ENCODE measurements around the gene ENAM. TPM values are rescaled to one million over a fixed set of nuclear protein-coding genes. Genes with fewer than 3 reads are reported as not detected.
"Not testable (repeated sequence)": the region's sequence is repeated elsewhere in the genome, so short reads cannot be mapped to it uniquely, and the experiment has no call there.

Gene ENAM
- polyA plus RNA-seq, 1 donor (not counting 4 experiments of a cell fraction or from before 2014, with no cell fraction given) = not detected

- no peaks in the 10 kb centered on the region for H3K27me3 ChIP-seq (ENCODE audit: control insufficient read depth, extremely low read depth, insufficient read depth, low read length)
- no peaks in the 10 kb centered on the region for H3K4me1 ChIP-seq (ENCODE audit: control insufficient read depth, extremely low read depth, insufficient read depth, low read length)
- H3K79me2 ChIP-seq (ENCODE audit: control insufficient read depth, insufficient read depth, low read length) = no peaks in the 10 kb centered on the region
- FAIRE-seq = no peak
- no peak overlapping the region for H3K4me3 ChIP-seq (ENCODE audit: control insufficient read depth in 2 of 3, extremely low read depth in 1 of 3, insufficient read depth in 2 of 3, low read depth in 1 of 3, low read length in 3 of 3)
- H3K27ac ChIP-seq (ENCODE audit: control insufficient read depth, insufficient read depth, low read length) = no peak overlapping the region
- no peak overlapping the region for H2AFZ ChIP-seq (ENCODE audit: control insufficient read depth, low read length)
- no peaks in the 10 kb centered on the region for H3K9me1 ChIP-seq (ENCODE audit: control insufficient read depth, extremely low read depth, insufficient read depth, low read length)
- dilution Hi-C loops (cut with MboI; ENCODE audit: extremely low pct_ligation_motif_present, low sequenced_read_pairs) = no loop called here
- H3K4me2 ChIP-seq (ENCODE audit: control insufficient read depth, extremely low read depth, insufficient read depth, low read depth, low read length) = no peak overlapping the region
- no peak for TF ChIP-seq EZH2 (IDR thresholded peaks at IDR 0.05; ENCODE audit: low read length)
- TF ChIP-seq, protein P1, sequence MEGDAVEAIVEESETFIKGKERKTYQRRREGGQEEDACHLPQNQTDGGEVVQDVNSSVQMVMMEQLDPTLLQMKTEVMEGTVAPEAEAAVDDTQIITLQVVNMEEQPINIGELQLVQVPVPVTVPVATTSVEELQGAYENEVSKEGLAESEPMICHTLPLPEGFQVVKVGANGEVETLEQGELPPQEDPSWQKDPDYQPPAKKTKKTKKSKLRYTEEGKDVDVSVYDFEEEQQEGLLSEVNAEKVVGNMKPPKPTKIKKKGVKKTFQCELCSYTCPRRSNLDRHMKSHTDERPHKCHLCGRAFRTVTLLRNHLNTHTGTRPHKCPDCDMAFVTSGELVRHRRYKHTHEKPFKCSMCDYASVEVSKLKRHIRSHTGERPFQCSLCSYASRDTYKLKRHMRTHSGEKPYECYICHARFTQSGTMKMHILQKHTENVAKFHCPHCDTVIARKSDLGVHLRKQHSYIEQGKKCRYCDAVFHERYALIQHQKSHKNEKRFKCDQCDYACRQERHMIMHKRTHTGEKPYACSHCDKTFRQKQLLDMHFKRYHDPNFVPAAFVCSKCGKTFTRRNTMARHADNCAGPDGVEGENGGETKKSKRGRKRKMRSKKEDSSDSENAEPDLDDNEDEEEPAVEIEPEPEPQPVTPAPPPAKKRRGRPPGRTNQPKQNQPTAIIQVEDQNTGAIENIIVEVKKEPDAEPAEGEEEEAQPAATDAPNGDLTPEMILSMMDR (optimal IDR thresholded peaks at IDR 0.05 in 1 of 3, IDR thresholded peaks at IDR 0.05 in 1 of 3, conservative IDR thresholded peaks at IDR 0.05 in 1 of 3; ENCODE audit: extremely low read depth in 1 of 3, insufficient read depth in 2 of 3, low read length in 3 of 3) = no peak
- no peaks in the 10 kb centered on the region for H3K9me3 ChIP-seq (ENCODE audit: control insufficient read depth, low read depth, low read length)
- no peaks in the 10 kb centered on the region for H3K36me3 ChIP-seq (ENCODE audit: control insufficient read depth in 2 of 2, extremely low read depth in 1 of 2, insufficient read depth in 2 of 2, low read length in 2 of 2)
- DNase-seq (ENCODE audit: low read depth, low spot score) = no peak
- no peak overlapping the region for H3K9ac ChIP-seq (ENCODE audit: control insufficient read depth, extremely low read depth, insufficient read depth, low read length)
- no peaks in the 10 kb centered on the region for H4K20me1 ChIP-seq (ENCODE audit: control insufficient read depth, extremely low read depth, insufficient read depth, low read length)
Measured at GRCh38 chr4:70660106-70660505, 31.6 kb downstream of the ENAM start.

- H4K20me1 ChIP-seq (ENCODE audit: control insufficient read depth, extremely low read depth, insufficient read depth, low read length); H2AFZ ChIP-seq (ENCODE audit: control insufficient read depth, low read length); dilution Hi-C loops (cut with MboI; ENCODE audit: extremely low pct_ligation_motif_present, low sequenced_read_pairs): not testable (repeated sequence)
Measured at GRCh38 chr4:70661309-70661922, 32.9 kb downstream of the ENAM start.

DNA sequence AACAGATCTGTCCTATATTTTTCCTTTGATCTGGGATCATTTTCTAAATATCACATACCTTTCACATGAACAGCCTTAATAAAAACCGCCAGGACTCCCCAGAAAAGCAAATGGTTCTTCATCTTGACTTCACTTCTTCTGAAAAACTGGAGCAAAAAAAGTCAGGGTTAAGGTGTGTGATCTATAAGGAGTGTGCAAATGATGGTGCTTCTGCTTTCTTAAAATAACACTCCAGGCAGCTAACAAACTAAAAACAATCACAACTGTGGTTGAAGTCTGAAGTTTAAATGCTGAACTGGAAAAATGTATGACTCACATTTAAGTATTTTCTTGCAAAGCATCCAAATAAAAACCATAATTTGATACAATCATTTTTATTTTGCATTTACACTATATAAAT is 37.8 kb downstream of the ENAM start, which contains the start of gene JCHAIN:
JCHAIN (minus strand) TSS at position 140 of the 400 bp plus-strand sequence; CDS start at position 122, 18 bp downstream.
- H2AFZ ChIP-seq (ENCODE audit: control insufficient read depth, low read length) = no peak within 1 kb of the TSS

More at GRCh38 chr4:70661309-70661922, 32.9 kb downstream of the ENAM start:
- not testable (repeated sequence) for FAIRE-seq; H3K9ac ChIP-seq (ENCODE audit: control insufficient read depth, extremely low read depth, insufficient read depth, low read length); H3K79me2 ChIP-seq (ENCODE audit: control insufficient read depth, insufficient read depth, low read length); H3K27me3 ChIP-seq (ENCODE audit: control insufficient read depth, extremely low read depth, insufficient read depth, low read length); H3K9me3 ChIP-seq (ENCODE audit: control insufficient read depth, low read depth, low read length); H3K9me1 ChIP-seq (ENCODE audit: control insufficient read depth, extremely low read depth, insufficient read depth, low read length); H3K4me3 ChIP-seq (ENCODE audit: control insufficient read depth in 2 of 3, extremely low read depth in 1 of 3, insufficient read depth in 2 of 3, low read depth in 1 of 3, low read length in 3 of 3); H3K27ac ChIP-seq (ENCODE audit: control insufficient read depth, insufficient read depth, low read length); H3K36me3 ChIP-seq (ENCODE audit: control insufficient read depth in 2 of 2, extremely low read depth in 1 of 2, insufficient read depth in 2 of 2, low read length in 2 of 2); H3K4me1 ChIP-seq (ENCODE audit: control insufficient read depth, extremely low read depth, insufficient read depth, low read length); H3K4me2 ChIP-seq (ENCODE audit: control insufficient read depth, extremely low read depth, insufficient read depth, low read depth, low read length); DNase-seq (ENCODE audit: low read depth, low spot score)

More for the DNA sequence above, 37.8 kb downstream of the ENAM start, which contains the start of gene JCHAIN:
- FAIRE-seq (no peak), DNase-seq (ENCODE audit: low read depth, low spot score) (no peak)
- Histone ChIP-seq H3K27ac (ENCODE audit: control insufficient read depth, insufficient read depth, low read length) (no peak within 1 kb of the TSS), H3K4me2 (ENCODE audit: control insufficient read depth, extremely low read depth, insufficient read depth, low read depth, low read length) (no peak within 1 kb of the TSS), H3K9me3 (ENCODE audit: control insufficient read depth, low read depth, low read length) (no peaks in the 10 kb centered on the region), H3K9me1 (ENCODE audit: control insufficient read depth, extremely low read depth, insufficient read depth, low read length) (no peaks in the 10 kb centered on the region), H3K27me3 (ENCODE audit: control insufficient read depth, extremely low read depth, insufficient read depth, low read length) (no peaks in the 10 kb centered on the region), H3K4me3 (ENCODE audit: control insufficient read depth in 2 of 3, extremely low read depth in 1 of 3, insufficient read depth in 2 of 3, low read depth in 1 of 3, low read length in 3 of 3) (no peak within 1 kb of the TSS), H3K9ac (ENCODE audit: control insufficient read depth, extremely low read depth, insufficient read depth, low read length) (no peak within 1 kb of the TSS), H4K20me1 (ENCODE audit: control insufficient read depth, extremely low read depth, insufficient read depth, low read length) (no peaks in the 10 kb centered on the region), H3K36me3 (ENCODE audit: control insufficient read depth in 2 of 2, extremely low read depth in 1 of 2, insufficient read depth in 2 of 2, low read length in 2 of 2) (no peaks in the 10 kb centered on the region), H3K79me2 (ENCODE audit: control insufficient read depth, insufficient read depth, low read length) (no peaks in the 10 kb centered on the region), H3K4me1 (ENCODE audit: control insufficient read depth, extremely low read depth, insufficient read depth, low read length) (no peaks in the 10 kb centered on the region)
- no peak for TF ChIP-seq EZH2 (IDR thresholded peaks at IDR 0.05; ENCODE audit: low read length)
- TF ChIP-seq, protein P1 (optimal IDR thresholded peaks at IDR 0.05 in 1 of 3, IDR thresholded peaks at IDR 0.05 in 1 of 3, conservative IDR thresholded peaks at IDR 0.05 in 1 of 3; ENCODE audit: extremely low read depth in 1 of 3, insufficient read depth in 2 of 3, low read length in 3 of 3) = no peak
- dilution Hi-C loops (cut with MboI; ENCODE audit: extremely low pct_ligation_motif_present, low sequenced_read_pairs) = no loop called here
